ENCODE results near the gene AMBRA1.
"Not testable (repeated sequence)": the region's sequence is repeated elsewhere in the genome, so short reads cannot be mapped to it uniquely, and the experiment has no call there.

Gene AMBRA1

DNA sequence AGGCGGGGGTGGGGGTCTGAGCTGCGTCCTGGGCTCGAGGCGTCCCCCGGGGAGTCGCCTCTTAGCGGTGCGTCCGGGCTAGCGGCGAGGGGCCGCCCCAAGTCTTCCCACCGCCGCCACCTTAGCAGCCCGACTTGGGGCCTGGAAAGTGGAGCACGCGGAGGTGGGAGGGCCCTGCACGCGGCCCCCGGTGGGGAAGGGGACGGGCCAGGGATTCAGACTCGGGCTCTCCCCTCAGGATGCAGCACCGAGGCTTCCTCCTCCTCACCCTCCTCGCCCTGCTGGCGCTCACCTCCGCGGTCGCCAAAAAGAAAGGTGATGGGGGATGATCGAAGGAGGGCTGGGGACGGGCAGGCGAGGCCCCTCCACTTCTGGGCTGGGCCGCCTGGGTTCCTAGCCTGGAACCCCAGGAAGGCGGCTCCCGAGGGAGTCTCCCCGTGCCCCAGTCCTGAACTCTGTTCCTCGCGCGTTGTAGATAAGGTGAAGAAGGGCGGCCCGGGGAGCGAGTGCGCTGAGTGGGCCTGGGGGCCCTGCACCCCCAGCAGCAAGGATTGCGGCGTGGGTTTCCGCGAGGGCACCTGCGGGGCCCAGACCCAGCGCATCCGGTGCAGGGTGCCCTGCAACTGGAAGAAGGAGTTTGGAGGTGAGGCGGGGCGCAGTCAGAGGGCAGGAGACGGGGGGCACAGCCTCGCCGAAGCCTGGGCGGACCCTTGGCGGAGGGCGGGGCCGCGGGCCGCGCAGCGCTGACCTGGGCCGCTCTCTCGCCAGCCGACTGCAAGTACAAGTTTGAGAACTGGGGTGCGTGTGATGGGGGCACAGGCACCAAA lies 211.8 kb downstream of the AMBRA1 start:
- DNase-seq (ENCODE audit: low spot score) = no peak

DNA sequence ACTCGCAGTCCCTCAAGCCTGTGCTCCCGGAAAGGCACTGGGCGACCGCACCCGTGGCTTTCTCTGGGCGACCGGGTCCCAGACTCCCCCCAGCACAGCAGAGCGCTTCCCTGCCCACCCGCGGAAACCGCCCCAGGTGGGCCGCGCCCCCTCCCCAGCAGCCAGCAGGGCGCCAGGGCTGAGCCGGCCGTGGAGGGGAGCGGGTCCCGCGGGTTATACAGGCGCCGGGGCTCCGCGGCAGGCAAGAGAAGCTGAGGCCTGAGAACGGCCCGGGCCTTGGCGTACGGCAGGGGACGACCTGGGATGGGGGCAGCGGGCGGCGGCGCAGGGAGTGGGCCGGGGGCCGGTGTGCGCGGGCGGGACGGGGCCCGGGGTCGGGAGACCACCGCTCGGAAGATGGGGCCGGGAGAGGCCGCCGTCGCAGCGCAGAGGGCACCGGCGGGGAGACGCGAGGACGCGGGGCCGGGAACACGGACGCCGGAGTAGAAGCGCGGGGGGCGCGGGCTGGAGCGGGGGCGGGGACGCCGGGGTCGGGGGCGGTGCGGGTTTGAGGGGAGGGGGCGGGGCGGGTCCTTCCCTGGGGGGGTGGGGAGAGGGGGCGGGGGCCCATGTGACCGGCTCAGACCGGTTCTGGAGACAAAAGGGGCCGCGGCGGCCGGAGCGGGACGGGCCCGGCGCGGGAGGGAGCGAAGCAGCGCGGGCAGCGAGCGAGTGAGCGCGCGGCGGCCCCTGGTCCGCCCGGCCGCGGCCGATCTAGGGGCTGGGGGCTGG lies 212.6 kb downstream of the AMBRA1 start, which contains the start of gene MDK:
MDK (plus strand) TSS at position 622 of the 771 bp plus-strand sequence. CDS start 389 bp downstream, outside the sequence.
- no peak for DNase-seq (ENCODE audit: low spot score)

DNA sequence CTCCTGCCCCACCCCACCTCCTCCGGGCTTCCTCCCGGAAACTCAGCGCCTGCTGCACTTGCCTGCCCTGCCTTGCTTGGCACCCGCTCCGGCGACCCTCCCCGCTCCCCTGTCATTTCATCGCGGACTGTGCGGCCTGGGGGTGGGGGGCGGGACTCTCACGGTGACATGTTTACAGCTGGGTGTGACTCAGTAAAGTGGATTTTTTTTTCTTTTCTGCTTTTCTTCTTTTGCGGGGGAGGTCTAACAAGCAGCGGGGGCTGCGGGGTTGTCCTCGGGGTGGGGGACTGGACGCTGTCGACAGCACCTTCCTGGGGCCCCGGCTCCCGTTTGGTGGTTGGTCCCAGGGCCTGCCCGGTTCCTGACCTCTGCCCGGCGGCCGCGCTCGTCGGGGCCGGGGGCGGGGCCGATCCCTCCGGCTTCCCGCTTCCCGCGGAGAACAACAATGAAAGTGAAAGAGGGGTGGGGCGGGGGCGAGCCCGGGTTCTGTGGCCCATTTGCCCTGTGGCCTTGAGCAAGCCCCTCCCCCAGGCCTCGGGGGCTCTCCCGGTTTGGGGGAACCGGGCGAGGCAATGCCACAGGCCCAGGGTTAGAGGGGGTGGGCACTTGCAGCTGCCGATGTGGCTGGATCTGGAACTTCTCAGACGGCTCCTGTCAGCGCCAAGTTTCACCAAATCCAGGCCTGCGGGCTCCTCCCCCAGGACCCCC lies 213.3 kb downstream of the AMBRA1 start:
- no peak for DNase-seq (ENCODE audit: low spot score)

DNA sequence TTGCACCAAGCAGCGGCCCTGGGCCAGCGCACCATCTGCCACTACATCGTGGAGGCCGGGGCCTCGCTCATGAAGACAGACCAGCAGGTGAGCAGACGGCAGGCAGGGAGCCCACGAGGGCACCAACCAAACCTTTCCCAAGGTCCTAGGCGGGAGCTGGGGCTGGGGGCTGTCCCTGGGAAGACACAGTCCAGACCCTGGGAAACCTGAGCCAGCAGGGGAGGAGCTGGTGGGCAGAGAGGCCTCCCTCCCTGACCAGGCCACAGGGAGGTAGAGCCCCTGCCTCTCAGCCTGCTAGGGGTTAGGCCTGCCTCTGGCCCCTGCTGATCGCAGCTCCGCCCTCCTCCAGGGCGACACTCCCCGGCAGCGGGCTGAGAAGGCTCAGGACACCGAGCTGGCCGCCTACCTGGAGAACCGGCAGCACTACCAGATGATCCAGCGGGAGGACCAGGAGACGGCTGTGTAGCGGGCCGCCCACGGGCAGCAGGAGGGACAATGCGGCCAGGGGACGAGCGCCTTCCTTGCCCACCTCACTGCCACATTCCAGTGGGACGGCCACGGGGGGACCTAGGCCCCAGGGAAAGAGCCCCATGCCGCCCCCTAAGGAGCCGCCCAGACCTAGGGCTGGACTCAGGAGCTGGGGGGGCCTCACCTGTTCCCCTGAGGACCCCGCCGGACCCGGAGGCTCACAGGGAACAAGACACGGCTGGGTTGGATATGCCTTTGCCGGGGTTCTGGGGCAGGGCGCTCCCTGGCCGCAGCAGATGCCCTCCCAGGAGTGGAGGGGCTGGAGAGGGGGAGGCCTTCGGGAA lies 214.1 kb downstream of the AMBRA1 start:
- not testable (repeated sequence) for DNase-seq (ENCODE audit: low spot score)

DNA sequence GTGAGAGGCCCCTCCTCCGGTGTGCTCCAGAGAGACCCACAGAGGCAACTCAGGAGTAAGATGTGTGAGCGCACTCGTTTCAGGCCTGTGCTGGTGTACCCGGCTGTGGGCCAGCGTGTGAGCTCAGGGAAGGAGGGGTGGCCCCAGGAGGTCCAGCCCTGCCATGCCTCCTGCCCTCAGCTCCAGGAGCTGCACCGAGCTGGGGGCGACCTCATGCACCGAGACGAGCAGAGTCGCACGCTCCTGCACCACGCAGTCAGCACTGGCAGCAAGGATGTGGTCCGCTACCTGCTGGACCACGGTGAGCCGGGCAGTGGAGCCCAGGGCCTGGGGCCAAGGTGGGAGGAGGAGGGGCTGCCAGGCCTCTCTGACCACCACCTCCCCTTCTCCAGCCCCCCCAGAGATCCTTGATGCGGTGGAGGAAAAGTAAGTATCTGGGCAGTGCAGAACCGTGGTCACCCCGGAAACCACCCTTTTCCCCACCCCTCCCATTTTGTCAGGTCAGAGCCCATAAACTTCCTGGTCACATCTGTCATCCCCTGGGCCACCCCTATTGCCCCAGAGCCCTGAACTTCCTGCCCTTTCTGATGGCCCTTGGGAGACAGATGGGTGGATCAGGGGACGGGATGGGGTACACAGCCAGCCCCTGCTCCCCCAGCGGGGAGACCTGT lies 214.9 kb downstream of the AMBRA1 start:
- DNase-seq (ENCODE audit: low spot score) = no peak

DNA sequence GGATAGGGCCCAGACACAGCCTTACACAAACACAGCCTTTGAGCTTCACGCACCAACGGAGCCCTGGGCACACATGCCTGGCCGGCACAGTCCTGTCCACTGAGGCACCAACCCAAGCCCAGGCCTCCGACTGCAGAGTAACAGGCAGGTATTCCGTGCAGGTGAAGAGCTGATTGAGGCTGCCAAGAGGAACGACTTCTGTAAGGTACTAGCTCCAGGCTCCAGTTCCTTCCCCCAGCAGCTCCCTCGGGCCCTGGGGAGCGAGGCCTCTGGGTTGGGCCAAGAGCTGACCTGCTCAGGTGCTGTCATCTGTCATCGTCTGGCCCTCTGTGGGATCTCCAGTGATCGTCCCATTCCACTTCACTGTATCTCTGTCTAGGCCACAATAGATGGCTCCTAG lies 215.5 kb downstream of the AMBRA1 start:
- no peak for DNase-seq (ENCODE audit: low spot score)

DNA sequence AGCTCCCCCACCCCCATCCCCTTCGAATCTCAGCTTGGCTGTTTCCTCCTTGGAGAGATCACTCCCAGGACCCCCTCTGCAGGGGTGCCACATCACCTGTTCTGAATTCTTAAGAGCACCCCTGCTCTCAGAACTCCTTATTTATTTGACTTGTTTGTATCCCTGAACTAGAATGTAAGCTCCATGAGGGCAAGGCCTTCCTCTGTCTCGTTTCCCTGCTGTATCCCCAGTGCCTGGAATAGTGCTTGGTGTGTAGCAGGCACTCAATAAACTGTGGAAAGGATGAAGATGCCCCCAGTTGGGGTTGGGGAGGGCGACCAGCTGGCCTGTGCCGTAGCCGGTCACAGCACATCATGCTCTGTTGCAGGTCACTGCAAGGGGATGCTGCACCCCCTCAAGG lies 216.0 kb downstream of the AMBRA1 start:
- no peak for DNase-seq (ENCODE audit: low spot score)

DNA sequence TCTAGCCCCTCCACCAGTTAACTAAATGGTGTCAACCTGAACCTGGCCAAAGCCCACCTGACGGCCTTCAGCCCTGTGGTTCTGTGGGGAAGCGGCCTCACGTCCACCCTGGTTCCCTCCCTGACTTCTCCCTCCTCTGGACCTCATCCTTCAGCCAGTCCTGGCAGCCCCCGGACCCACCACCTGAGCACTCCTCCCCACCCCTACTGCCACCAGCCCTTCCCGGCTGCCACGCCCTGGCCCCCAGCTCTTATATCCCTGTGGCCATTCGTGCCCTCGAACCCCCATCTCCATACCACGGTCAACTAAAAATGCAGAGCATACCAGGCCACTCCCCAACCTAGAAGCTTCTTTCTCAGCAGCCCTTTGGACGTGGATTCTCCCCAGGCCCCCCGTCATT lies 216.5 kb downstream of the AMBRA1 start:
- no peak for DNase-seq (ENCODE audit: low spot score)

DNA sequence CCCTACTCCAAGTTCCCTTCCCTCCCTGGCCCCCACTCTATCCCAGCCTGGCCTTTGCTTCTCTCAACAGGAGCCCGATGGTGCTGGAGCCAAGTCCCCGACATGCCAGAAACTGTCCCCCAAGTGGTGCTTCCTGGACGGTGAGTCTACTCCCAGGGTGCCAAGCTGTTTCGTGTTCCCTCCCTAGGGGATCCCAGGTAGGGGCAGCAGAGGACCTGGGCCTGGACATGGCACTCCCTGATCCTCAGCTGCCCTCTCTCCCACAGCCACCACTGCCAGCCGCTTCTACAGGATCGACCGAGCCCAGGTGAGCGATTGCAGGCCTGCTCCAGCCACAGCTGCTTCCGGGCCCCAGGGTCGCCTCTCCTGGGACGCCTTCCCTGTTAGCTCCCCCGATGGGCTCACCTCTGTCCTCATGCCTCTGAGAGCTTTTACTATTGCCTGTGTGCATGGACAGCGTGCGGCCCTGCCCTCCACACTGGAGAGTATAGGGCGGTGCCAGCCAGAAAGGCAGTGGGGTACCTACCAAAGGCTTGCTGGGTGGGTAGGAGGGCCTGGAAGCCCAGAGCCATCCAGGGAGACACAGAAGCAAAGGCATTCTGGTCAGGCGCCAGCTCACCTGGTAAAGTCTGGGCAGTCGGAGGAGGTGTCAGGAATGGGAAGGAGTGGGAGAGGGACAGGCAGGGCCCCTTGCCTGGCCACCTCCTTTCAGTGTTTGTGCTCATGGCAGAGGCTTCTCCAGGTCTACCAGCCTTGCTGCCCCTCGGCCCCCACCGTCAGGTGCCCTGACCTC lies 217.4 kb downstream of the AMBRA1 start:
- DNase-seq (ENCODE audit: low spot score) = no peak

DNA sequence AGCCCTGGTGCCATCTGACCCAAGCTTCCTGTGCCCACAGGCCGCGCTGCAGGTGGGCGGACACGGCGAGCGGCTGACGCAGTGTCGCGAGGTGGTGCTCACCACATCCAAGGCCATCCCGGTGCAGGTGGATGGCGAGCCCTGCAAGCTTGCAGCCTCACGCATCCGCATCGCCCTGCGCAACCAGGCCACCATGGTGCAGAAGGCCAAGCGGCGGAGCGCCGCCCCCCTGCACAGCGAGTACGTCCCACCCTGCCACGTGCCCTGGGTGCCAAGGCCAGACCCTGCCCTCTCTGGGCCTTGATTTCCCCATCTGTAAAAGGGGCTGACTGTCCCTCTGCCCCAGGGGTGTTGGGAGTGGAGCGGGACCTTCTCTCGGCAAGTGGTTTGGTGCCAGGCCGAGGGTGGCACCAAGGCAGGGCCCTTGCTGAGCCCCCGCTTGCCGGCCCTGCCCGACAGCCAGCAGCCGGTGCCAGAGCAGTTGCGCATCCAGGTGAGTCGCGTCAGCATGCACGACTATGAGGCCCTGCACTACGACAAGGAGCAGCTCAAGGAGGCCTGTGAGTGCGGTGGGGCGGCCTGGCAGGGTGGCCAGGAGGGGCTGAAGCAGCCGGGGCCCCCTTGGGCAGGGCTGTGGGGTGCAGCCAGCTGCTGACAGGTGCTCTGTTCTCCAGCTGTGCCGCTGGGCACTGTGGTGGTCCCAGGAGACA lies 218.3 kb downstream of the AMBRA1 start:
- no peak for DNase-seq (ENCODE audit: low spot score)

DNA sequence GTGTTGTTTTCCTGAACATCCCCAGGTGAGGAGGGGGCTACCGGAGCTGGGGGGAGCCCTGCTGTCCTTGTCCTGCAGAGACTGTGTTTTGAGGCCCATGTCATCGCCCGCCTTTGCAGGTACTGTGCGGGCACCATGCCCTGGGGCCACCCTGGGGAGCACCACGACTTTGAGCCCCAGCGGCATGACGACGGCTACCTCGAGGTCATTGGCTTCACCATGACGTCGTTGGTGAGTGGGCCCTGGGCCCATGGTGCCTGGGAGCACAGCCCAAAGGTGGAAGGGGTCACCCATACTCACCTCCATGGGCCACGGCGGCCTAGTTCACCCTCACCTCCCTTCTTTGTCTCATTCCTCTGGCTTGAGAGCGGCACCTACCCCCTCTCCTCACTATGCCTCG lies 219.0 kb downstream of the AMBRA1 start:
- no peak for DNase-seq (ENCODE audit: low spot score)

DNA sequence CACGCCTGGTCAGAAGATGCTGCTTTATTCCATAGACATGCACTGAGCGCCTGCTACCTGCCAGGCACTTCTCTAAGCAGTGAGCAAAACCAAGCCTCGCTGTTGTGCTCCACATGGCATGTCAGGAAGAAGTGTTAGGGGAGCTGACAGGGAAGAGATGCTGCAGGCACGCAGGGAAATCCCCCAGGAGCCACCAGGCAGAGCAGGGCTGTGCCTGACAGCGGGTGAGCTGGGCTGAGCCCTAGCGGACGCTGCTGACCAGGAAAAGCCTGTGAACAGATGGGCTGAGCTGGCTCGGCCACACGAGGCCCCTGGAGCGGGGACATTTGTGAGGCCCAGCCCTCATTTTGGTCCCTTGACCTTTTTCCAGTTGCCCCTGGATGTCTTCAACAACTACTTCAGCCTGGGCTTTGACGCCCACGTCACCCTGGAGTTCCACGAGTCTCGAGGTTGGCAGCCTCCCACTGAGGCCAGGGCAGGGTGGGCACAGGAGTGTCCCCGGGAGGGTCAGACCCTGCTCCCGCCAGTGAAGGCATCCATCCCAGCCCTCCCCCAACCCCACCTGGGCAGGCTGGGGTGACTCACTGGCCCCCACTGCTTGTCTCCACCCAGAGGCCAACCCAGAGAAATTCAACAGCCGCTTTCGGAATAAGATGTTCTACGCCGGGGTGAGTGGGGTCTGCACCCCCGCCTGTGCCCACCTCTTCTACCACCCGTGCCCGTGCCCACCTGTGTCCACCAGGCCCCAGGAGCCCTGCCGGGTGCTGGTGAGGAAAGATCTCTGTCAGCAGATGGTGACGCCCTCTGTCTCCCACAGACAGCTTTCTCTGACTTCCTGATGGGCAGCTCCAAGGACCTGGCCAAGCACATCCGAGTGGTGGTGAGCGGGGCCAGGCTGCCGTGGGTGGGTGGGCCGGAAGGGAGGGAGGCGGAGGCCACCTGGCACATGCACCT lies 219.8 kb downstream of the AMBRA1 start:
- DNase-seq (ENCODE audit: low spot score) = no peak

DNA sequence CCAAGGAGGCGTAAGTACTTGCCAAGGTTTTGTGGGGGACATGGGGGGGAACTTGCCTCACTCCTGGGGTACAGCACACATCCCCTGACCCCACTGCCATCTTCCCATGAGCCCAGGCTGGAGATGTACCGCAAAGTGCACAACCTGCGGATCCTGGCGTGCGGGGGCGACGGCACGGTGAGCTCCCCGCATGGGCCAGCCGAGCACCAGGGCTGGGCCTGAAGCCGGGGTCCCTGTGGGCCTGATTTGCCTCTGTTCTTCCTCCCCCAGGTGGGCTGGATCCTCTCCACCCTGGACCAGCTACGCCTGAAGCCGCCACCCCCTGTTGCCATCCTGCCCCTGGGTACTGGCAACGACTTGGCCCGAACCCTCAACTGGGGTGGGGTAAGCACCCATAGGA lies 221.3 kb downstream of the AMBRA1 start:
- not testable (repeated sequence) for DNase-seq (ENCODE audit: low spot score)

DNA sequence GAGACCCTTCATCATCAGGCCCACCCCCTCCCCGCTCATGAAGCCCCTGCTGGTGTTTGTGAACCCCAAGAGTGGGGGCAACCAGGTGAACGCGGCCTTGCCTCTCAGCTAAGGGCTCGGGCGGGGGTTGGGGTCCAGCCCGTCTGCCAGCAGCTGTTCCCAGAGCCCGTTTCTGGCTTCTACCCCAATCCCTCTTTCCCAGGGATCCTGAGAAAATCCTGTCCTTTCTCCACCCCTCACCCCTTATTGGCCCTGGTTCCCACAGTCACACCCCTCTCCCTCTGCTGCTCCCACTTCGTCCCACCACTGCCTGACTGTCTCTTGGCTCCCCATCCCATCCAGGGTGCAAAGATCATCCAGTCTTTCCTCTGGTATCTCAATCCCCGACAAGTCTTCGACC lies 221.7 kb downstream of the AMBRA1 start:
- DNase-seq (ENCODE audit: low spot score) = no peak

DNA sequence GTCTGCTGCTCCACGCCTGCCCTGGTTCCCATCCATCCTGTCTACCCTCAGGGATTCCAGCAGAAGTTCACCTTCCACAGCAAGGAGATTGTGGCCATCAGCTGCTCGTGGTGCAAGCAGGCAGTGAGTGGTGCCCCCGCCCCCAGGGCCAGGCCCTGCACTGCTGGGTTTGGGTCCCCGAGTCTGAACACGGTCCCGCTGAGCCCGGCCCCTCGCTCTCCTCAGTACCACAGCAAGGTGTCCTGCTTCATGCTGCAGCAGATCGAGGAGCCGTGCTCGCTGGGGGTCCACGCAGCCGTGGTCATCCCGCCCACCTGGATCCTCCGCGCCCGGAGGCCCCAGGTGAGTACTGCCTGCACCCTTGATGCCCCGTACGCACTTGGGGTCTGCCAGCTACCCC lies 222.6 kb downstream of the AMBRA1 start:
- DNase-seq (ENCODE audit: low spot score) = not testable (repeated sequence)

DNA sequence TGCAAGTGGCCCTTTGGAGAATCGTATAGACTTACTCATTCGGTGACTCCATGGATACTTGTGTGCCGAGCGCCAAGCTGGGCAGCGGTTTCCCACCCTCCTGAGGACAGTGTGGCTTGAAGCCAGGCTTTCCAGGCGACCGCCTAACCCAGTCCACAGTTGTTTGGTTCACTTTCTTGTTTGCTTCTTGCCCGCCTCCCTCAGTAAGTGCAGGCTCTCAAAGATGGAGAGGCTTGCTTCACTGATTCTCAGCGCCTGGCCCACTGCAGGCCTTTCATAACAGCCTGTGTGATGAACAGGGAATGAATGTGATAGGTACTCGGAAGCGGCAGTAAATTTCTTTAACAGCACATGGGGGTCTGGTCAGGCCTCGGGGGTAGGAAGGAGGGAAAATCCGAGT lies 223.6 kb downstream of the AMBRA1 start:
- DNase-seq (ENCODE audit: low spot score) = no peak

DNA sequence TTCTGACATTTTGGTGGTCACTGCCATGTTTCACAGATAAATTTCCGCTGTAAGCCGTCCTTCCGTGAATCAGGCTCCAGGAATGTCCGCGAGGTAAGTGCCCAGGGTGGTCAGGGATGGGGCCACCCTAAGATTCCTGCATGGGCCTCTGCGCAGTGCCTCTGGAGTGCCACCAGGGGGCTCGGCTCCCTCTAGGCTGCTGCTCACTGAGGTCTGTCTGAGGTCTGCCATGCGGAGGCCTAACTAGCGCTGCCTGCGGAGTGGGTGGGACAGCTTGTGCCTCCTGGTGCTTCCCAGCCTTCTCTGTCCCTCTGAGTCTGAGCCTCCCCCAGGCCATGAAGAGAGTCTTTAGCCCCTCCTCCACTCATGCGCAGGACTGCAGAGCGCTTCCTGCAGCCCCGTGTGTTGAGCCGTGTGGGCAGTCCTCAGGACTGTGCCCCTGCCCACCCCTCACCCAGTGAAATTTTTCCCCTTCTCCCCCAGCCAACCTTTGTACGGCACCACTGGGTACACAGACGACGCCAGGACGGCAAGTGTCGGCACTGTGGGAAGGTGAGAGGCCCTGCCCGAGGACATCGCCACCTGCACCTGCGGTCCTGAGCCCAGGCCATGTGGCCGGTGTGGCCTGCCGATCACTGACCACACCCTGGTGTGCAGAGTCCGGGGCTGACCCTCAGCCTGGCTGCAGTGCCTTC lies 224.2 kb downstream of the AMBRA1 start:
- DNase-seq (ENCODE audit: low spot score) = peak; percentile 61

DNA sequence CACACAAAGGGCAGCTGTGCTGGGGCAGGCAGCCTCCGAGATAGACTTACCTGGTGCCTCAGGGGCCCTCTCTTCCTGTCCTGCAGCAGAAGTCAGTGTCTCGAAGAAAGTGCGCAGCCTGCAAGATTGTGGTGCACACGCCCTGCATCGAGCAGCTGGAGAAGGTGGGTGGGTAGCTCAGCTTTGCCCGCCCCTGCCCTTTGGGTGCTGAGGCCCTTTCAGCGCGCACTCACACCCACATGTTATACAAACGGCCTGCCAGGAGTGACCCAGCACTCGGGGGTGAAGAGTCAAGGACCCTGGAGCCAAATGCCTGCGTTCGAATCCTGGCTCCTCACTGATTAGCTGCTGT lies 225.9 kb downstream of the AMBRA1 start:
- DNase-seq (ENCODE audit: low spot score) = no peak
